ENCODE data around the gene MUC4. TPM values are rescaled to one million over a fixed set of nuclear protein-coding genes. Genes with fewer than 3 reads are reported as not detected.
"Not testable (repeated sequence)": the region's sequence is repeated elsewhere in the genome, so short reads cannot be mapped to it uniquely, and the experiment has no call there.

Gene MUC4
- total and polyA plus RNA-seq, 8 donors = 0.73 to 355 (median 37.5) TPM; not detected in 1

DNA sequence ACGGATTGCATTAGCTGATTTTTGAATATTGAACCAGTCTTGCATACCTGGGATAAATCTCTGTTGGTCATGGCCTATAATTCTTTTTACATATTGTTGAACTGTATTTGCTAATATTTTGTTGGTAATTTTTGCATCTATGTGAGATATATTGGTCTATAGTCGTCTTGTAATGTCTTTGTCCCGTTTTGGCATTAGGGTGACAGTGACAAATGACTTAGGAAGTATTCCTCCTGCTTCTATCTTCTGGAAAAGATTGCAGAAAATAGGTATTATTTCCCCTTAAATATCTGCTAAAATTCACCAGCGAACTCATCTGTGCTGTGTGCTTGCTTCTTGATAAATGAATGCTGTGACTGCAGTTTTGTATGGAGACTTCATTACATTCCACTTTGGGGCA lies 67.3 kb downstream of the MUC4 start:
- H3K4me1 ChIP-seq = peaks cover 0 to 11% (median 7%) of the 10 kb centered on the region in 4 donors
- TF ChIP-seq POLR2A (IDR thresholded peaks at IDR 0.05) (no peak), POLR2AphosphoS5 (IDR thresholded peaks at IDR 0.05) (no peak)
- TF ChIP-seq, protein P1, sequence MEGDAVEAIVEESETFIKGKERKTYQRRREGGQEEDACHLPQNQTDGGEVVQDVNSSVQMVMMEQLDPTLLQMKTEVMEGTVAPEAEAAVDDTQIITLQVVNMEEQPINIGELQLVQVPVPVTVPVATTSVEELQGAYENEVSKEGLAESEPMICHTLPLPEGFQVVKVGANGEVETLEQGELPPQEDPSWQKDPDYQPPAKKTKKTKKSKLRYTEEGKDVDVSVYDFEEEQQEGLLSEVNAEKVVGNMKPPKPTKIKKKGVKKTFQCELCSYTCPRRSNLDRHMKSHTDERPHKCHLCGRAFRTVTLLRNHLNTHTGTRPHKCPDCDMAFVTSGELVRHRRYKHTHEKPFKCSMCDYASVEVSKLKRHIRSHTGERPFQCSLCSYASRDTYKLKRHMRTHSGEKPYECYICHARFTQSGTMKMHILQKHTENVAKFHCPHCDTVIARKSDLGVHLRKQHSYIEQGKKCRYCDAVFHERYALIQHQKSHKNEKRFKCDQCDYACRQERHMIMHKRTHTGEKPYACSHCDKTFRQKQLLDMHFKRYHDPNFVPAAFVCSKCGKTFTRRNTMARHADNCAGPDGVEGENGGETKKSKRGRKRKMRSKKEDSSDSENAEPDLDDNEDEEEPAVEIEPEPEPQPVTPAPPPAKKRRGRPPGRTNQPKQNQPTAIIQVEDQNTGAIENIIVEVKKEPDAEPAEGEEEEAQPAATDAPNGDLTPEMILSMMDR (IDR thresholded peaks at IDR 0.05) = no peak
- intact Hi-C loops (cut with DNase I; ENCODE audit: low total_unique reads) = no loop called here
- WGBS, 5 donors = 70 to 82% (median 77%) methylated on average over 4 of the region's 4 CpGs
- H3K27me3 ChIP-seq = peaks cover 0 to 22% (median 0%) of the 10 kb centered on the region in 3 donors
- H3K36me3 ChIP-seq = no peaks in the 10 kb centered on the region
- no peaks in the 10 kb centered on the region for H3K9me3 ChIP-seq
- no peak for DNase-seq
- no peak overlapping the region for H3K4me3 ChIP-seq
- H3K27ac ChIP-seq = no peak overlapping the region

DNA sequence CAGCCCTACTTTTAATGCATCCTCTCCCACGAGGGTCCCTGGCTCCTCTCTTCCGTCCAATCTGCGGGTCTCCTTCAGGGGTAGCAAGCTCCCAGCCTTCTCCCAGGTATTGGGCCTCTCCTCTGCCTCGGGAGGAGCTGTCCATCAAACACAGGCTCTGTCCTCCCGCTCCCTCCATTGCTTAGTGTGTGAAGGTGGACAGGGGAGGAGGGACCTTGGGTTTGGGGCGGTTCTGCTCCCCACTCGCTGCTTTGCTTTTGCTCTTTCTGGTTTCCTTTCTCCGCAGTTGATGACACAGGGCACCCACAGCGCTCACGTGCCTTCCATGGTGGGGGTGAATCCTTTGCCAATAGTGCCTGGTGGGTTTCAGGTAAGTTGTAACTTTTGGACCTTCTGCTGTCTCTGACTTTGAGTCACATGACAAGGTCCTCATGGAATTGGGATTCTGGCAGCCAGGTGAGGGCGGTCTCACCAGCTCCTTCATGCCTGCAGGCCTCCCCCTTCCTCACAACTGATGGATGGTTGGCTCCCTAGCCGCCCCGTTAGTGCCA lies 72.1 kb downstream of the MUC4 start:
- DNase-seq = no peak
- Histone ChIP-seq H3K36me3 (peaks cover 0 to 34% (median 12%) of the 10 kb centered on the region in 4 donors), H3K27me3 (peaks cover 0 to 6% (median 0%) of the 10 kb centered on the region in 3 donors), H3K4me3 (no peak overlapping the region), H3K4me1 (no peaks in the 10 kb centered on the region), H3K9me3 (no peaks in the 10 kb centered on the region), H3K27ac (no peak overlapping the region)
- intact Hi-C loops (cut with DNase I; ENCODE audit: low total_unique reads) = no loop called here
- TF ChIP-seq EP300 (IDR thresholded peaks at IDR 0.05) = no peak
- TF ChIP-seq POLR2AphosphoS5 (IDR thresholded peaks at IDR 0.05) = no peak
- no peak for TF ChIP-seq POLR2A (IDR thresholded peaks at IDR 0.05)
- TF ChIP-seq, protein P1 (IDR thresholded peaks at IDR 0.05) = no peak
- 82 to 89% (median 88%) methylated on average over 12 to 13 of the region's 13 CpGs for WGBS, 5 donors

DNA sequence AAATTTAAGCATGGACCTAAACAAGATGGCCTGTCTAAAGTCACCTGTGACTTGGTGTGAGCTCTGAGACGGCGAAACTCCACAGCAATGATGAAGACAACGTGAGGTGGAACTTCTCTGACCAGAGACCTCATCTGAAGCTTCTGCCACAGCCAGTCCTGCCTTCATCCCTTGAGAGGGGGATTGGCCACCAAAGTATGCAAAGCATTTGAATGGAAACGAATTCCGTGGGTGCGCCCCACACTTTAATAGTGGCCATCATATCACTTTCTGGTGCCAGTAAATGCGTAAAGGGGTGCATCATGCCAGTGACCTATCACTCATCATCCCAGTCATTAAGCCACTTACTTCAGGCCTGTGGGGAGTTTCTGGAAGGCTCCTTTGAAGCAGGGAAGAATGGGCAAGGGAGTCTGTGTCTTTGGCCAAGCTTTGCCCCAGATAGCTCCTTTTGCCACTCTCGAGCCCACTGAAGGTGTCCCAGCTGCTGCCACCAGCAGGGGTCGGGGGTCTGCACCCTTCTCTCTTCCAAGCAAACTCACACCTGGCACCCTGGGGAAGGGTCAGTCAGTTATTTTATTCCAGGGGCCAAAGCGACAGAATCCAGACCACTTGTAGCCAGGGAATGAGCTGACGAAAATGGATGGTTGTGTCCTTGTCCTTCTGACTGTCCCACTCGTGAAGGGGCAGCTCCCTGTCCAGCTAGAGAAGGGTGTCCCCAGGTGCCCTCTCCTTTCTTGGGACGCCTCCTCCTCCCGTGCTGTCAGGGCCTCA lies 73.3 kb downstream of the MUC4 start:
- intact Hi-C loops (cut with DNase I; ENCODE audit: low total_unique reads) = no loop called here
- 84 to 90% (median 87%) methylated on average over 14 of the region's 14 CpGs for WGBS, 5 donors
- Histone ChIP-seq H3K36me3 (peaks cover 0 to 45% (median 17%) of the 10 kb centered on the region in 4 donors), H3K27ac (no peak overlapping the region), H3K4me3 (no peak overlapping the region), H3K27me3 (peaks cover 0 to 6% (median 0%) of the 10 kb centered on the region in 3 donors), H3K9me3 (no peaks in the 10 kb centered on the region), H3K4me1 (no peaks in the 10 kb centered on the region)
- no peak for DNase-seq
- TF ChIP-seq, protein P1 (IDR thresholded peaks at IDR 0.05) = no peak
- TF ChIP-seq POLR2AphosphoS5 (IDR thresholded peaks at IDR 0.05) = no peak
- no peak for TF ChIP-seq EP300 (IDR thresholded peaks at IDR 0.05)
- no peak for TF ChIP-seq POLR2A (IDR thresholded peaks at IDR 0.05)

DNA sequence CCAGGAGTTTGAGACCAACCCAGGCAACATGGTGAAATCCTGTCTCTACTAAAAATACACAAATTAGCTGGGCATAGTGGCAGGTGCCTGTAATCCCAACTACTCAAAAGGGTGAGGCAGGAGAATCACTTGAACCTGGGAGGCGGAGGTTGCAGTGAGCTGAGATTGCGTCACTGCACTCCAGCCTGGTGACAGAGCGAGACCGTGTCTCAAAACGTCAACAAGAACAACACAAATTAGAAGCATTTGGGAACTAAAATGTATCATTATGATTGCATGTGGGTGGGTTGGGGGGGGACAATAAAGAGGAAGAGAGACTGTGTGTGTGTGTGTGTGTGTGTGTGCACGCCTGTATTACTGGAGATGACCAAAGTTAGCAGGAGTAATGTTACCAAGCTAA lies 73.9 kb downstream of the MUC4 start:
- H3K27ac ChIP-seq; intact Hi-C loops (cut with DNase I; ENCODE audit: low total_unique reads); H3K4me1 ChIP-seq; H3K9me3 ChIP-seq; H3K27me3 ChIP-seq; H3K4me3 ChIP-seq; DNase-seq: not testable (repeated sequence)
- H3K36me3 ChIP-seq = peaks cover 0 to 52% (median 23%) of the 10 kb centered on the region in 4 donors
- WGBS, 5 donors = 84 to 91% (median 86%) methylated on average over 6 of the region's 6 CpGs

Measured in stomach (tissue), 9 donors.